Pulmonary artery endothelial cell (primary cell): ENCODE measurements around the gene PLEKHH1. TPM values are rescaled to one million over a fixed set of nuclear protein-coding genes. Genes with fewer than 3 reads are reported as not detected.

Source experiments
- DNase-seq: peaks from one replicate; pipeline ENCODE4 v3.0.0-alpha.2; 2011; ENCODE audit warnings: low read depth, low spot score
- total RNA-seq: library from RNA; depleted of rRNA; stranded (reverse); fragments of >200 nt; gene quantifications from 2 replicates; pipeline ENCODE4 v1.2.3, GENCODE V29; 2014

The PLEKHH1 gene
- total RNA-seq = 0.14 and 0.26 TPM in 2 replicates

DNA sequence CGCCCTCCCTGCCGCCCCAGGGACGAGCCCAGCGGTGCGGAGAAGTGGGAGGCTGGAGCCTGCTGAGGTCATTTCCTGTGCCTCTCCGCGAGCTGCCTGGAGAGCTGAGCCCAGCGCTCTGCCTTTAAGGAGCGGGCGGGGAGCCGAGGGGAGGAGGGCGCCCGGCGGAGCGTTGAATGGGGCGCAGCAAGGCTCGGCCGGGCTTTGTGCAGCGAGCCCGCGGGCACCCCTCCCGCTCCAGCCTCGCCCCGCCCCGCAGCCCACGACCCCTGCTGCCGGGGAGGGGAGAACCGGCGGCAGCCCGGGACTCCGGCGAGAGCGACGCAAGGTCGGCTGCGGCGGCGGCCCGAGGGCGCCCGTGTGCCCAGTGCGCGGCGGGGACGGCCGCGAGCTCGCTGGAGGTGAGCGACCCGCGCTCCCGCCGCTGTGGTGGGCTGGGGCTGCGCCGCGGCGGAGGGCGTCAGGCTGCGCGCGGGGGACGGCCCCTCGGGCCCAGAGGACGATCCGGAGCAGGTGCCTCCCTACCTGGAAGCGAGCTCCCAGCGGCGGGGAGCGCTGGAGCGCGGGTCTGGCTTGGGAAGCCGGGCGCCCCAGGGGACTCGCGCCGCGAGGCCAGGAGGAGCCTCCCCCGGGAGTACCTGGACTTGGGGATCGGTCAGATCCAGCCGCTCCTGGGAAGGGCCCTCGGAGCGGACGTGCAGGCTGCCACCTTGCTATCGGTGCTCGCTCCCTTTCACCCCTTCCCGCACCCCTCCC lies at the start of gene PLEKHH1:
Gene PLEKHH1 (plus strand): TSS at position 293 of the 756 bp plus-strand sequence. CDS start 8,578 bp downstream, outside the sequence.
- no peak for DNase-seq

DNA sequence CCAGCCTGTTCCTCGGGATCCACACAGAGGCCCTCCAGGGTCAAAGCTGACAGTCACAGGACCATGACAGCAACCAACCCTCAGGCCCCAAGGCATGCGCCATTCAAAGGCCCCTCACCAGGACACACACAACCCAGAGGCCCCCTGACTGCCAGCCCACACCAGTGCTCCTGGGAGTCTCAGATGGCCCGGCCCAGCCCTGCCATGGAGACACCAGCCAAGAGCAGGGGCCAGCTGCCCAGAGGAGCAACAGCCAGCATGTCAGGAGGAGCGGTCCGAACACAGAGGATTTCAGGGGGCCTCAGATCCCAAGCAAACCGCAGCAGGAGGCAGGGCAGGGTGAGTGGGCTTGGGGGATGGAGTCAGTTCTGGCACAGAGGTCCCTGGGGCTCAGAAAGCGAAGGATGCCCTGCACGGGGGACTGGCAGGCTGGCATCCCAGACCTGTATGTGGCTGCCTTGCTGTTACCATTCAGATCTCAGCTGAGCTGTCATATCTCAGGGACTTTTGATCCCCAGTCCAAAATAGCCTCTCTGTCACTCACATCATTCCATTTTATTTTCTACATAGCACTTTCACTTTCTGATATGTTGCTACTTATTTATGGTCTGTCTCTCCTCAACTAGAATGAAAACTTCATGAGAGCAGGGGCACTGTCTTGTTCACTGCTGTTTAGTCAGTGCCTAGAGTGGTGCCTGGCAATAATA lies 49.4 kb upstream of the PLEKHH1 start:
- DNase-seq = no peak

DNA sequence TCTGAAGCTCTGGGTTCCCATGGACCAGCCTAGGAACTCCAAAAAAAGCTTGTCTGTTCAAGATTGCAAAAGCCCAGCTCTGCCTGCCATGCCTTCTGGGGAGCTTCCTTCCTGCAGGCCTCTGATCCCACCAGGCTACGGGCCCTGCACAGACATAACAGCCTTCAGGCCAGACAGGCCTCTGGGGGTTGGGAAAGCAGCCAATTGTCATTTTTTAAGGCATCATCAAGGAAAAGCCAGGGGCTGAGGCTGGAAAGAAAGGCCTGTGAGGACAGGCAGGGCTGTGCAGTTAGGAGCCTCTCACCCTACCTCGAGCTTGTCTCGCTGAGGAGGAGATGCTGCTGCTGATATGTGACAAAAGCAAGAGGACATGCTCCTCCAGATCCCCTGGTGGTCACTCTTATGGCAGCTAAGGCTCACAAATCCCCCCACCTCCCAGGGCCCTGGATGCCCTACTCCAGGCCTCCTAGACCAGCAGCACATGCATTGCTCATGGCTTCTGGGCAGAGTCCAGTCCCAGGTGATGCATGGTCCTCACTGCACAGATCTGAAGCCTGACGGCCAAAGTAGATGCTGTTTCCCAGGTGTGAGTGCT lies 47.5 kb upstream of the PLEKHH1 start:
- DNase-seq = no peak

DNA sequence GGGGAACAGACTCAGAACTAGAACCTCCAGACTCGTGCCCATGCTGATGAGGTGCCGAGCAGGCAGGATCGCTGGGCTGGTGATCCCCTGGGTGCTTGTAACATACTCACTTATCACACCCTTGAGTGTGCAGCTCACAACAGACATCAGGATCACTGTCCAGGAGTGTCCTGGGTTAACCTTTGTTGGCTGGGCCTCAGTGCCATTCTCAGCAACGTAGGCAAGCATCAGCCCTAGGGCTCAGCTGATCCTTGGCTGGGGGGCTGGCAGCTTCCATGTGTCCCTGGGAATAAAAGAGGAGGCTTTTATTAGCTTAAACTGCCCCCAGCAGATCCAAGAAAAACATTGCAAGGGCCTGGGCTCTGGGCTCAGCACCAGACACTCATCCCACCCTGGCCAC lies 46.2 kb upstream of the PLEKHH1 start:
- no peak for DNase-seq

DNA sequence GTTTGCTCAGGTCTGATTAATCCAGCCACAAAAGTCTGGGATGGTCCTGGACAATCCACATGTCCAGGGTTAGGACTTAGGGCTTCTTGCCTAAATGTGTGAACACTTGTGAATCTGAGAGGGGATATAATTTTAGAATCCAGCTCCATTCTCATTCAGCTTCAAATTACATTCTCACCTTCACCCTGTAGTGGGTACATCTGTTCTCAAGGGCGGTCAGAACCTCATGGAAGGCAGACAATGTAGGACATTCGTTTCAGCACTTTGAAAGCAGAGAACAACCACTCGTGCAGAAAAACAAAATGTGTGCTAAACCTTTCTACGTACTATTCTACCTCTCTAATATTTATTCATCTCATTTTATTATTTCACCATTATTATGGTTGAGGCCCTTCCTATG lies 45.8 kb upstream of the PLEKHH1 start:
- no peak for DNase-seq

DNA sequence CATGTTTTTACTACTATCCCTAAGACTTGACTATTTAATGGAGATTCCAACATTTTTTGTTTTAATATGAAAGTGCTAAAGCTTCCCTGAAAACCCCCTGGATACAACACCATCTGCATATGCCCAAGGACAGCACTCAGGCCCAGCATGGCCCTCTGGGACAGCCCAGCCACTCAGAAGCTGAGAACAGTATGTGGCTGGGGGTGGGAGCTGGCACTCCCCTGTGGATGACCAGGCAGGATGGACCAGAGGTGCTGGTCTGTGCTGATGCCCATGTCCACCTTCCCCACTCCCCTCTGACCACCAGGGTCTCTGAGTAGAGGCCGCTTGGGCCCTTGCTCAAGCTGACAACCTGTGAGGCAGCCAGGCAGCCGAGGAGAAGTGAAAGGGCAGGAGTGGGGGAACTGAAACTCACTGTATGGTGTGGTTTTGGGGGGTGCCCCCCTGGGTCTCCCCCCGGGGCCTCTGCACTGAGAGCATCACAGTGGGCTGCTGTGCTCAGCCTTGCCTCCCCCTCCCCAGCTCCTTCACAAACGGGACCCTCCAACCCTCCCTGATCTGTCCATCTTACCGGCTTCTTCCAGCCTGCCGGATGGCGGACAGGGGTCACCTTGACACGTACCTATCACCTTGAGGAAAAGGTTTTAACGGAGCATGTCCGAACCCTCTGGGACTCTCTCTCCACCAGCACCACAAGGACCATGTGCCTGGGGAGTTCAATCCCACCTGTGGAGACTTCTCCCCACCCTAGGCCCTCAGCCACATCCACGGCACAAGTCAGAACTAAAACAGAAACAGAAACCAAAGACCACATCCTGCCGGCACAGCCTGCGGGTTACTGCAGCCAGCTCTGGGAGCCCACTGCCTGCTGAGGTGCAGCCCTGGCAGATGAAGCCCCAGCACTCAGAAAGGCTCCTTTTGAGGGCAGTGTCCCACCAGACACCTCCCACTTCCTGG lies 44.9 kb upstream of the PLEKHH1 start, which contains the start of gene TMEM229B:
Gene TMEM229B (minus strand): TSS at position 785 of the 957 bp plus-strand sequence. CDS start 14,798 bp downstream, outside the sequence.
- DNase-seq = no peak

DNA sequence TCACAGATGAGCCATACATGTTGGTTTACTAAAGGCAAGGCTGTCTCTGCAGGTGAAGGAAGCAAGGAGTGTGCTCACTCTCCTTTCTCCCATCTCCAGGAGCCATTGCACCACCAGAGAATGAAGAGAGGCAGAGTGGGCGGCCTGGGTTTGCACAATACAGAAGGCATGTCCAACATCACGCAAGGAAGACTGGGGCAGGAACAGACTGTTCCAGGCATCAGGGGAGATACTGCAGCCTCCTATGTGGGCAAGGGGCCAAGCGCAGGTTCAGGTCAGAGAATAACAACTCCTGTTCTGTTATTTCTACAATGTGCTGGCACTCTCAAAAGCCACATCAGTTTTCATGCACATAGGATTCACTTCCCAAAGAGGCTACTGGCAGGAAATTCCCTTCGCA lies 42.9 kb upstream of the PLEKHH1 start:
- no peak for DNase-seq

DNA sequence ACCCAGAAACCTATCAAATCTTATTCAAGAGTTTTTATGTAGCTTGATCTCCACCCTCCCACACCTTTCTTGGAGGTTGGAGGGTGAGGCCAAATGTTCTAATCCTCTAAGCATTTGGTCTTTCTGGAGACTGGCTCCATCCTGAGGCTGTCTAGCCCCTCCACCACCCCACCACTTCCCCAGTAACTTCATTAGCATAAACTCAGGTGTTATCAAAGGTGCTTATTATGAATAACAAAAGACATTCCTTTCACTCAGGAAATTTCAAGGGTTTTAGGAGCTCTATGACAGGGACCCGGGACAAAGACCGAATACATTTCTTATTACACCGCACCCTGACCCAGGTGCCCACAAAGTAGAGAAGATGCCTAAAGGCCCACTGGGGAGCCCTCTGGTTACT lies 41.8 kb upstream of the PLEKHH1 start:
- no peak for DNase-seq

DNA sequence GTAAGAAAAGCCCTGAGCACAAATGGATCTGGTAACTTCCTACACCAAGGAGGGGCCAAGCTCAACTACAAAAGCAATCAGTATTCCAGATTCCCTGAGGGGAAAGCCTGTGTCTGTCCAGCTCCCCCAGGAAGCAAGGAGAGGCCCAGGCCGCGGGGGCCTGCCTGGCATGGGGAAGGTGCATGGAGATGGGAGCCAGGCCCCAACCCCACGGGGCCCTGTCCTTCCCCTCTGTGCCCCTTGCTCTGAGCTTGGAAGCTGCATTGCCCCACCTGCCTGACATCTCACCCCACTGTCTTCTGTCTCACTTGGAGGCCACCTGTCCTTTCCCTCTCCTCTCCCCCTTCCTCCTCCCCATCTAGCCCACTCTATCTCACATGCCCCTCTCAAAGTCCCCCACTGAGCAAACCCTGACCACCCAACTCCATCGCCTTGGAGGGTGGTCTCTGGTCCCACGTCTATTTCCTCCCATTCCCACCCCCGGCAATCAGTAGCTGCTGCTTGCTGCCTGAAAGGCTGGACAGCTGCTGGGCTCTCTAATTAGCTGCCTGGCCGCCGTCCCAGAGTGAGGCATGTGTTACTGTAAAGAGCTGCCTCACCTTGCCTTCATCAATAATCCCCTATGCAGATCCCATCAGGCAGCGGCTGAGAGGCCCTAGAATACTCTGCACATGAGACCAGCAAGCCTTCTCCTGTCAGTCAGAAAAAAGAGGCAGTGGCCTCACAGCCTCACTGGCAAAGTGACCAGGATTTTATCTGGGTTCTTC lies 41.2 kb upstream of the PLEKHH1 start:
- DNase-seq = no peak

DNA sequence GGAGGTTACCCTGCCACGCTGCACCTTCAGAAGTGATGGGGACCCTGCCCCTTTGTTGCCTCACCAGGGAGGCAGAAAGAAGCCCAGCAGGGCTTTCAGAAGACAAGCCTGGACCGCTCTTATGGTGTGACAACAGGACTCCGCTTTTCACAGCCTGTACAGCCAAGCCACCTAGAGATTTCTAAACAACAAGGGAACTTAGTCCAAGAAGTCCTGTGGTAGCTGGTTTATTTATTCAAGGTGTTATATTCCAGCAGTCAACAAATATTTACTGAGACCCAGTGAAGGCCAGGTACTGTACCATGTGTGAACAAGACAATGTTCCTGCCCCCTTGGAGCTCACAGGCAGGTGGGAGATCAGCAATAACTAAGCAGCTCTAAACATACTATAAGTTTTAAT lies 40.6 kb upstream of the PLEKHH1 start:
- no peak for DNase-seq

DNA sequence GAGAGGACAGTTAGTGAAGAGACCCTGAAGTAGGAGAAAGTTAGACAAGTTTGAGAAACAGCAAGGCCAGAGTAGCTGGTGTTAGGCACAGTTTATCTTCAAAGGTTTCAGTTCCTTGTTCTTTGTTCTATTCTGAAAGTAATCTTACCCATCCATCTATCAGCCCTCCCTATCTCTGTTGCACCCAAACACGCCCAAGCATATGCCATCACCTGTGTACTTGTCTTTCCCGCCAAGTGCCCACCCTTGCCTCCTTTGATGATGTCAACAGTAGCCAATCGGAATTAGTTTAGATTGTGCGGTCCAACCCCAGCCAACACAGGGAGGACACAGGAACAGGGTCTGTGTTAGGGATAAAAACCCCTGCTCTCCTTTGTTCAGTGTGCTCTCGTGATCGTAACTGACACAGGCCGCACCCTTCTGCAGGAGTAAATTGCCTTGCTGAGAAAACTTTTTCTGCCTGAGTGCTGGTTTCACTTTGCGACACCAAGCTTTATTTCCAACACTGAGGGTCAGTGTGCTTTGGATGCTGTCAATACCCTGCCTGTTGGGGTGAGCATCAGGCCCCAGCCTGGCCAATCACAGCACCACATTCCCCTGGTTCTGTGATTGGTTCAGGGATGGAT lies 39.9 kb upstream of the PLEKHH1 start:
- no peak for DNase-seq

DNA sequence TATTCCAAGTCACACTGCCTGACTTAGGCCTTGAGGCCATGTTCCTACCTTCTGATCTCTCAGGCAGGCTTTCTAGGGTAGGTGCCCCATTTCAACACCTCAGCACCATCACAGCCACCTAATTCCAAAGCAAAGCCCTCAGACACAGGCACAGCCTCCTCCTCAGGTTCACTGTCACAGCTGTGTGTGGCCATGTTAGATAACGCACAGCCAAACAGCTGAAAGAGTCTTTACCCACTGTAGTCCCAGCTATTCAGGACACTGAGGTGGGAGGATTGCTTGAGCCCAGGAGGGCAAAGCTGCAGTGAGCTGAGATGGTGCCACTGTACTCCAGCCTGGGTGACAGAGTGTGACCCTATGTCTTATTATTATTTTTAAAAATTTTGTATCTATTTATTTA lies 37.3 kb upstream of the PLEKHH1 start:
- no peak for DNase-seq

DNA sequence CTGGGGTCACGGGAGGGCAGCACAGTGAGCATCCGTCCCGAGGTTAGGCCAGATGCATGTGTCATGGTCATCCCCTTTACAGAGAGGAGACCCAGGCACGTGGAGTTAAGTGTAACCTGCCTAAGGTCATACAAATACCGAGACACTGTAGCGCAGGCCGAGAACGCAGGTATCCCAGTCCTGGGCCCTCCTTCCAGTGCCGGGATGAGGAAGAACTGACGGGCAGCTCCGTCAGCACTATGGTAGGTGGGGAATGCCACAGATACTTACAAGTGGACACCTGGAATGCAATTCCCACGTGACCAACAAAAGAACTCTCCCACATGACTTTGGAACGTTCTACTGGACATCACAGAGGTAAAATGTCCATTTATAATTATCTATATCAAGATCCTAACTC lies 35.9 kb upstream of the PLEKHH1 start:
- DNase-seq = no peak

DNA sequence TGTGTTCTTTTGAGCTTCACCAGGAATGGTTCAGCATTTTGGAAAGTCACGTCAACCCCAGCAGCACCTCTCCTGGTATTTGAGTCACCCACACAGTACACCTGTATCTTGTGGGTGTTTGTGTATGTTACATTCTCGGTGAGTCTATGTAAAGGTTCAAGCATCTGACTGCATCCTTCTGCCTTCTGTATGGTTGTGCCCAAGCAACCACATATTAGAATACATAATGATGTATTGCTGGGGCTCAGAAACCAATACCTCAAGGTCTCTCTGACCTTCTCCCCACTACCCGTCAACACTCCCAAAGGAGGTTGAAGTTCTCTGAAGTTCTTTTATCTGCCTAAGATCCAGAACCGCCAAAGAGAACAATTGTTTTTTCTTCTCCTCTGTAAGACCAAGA lies 35.4 kb upstream of the PLEKHH1 start:
- DNase-seq = no peak

DNA sequence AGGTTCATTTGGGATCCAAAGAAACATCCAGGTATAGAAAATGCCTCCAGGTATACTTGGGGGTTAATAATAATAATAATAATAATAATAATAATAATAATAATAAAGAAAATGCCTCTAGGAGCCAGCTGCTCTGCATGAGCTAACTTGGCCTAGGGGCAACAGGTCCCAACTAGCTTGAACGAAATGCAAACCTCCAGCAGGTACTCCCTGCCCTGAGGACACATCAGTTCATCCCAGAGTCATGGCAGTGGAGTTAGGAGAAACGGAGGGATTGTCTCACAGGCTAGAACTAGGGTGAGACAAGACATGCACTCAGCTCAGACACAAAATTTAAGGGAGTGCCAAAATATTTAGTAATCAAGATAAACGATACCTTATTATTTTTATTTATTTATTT lies 32.1 kb upstream of the PLEKHH1 start:
- DNase-seq = no peak

DNA sequence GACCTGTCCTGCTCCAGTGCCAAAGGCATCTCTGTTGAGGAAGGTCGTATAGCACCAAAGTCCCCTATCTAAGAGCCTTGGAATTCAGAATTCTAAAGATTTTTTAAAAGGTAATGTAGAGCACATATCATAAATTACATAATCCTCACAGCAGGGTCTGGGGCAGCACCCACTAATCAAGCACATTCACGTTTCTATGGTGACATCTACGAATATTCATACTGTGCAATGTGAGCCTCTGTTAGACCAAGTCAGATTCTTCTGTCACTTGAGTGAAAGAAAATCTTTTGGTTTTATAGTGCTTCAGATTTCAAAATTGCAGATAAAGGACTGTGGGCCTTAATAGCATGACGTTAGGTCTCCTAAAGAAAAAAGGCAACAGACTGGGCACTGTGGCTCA lies 31.4 kb upstream of the PLEKHH1 start:
- no peak for DNase-seq

DNA sequence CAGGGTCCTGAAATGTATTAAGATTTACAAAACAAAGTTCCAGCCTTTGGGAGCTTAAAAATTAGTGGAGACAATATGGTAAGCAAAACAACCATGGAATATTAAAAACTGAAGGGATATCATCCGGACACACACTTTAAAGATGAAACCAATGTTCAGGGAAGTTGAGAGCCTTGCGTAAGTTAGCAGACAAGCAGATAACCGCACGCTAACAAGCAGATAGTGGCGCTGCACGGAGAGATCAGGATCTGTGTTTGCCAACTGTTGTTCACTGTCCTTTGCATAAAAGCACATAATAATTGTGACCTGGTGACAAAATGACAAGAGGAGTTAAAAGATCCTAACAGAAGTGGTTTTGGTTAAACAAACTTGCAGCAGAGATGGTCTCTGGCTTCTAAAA lies 30.2 kb upstream of the PLEKHH1 start:
- no peak for DNase-seq

DNA sequence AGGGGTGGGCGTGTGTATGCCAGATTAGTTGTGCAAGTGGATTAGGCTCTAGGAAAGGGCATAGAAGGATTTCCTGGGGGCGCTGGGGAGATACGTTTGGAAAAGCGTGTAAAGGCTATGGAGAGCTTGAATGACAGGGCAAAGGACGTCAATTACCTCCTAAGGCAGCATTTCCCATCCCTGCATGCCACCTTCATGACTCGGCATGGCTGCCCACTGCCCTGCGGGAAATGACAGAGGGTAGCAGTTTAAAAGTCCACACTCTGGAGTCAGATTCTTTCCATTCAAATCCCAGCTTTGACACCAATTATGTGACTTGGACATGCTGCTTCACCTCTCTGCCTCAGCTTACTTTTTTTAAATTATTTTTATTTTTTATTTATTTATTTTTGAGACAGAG lies 29.8 kb upstream of the PLEKHH1 start:
- no peak for DNase-seq

DNA sequence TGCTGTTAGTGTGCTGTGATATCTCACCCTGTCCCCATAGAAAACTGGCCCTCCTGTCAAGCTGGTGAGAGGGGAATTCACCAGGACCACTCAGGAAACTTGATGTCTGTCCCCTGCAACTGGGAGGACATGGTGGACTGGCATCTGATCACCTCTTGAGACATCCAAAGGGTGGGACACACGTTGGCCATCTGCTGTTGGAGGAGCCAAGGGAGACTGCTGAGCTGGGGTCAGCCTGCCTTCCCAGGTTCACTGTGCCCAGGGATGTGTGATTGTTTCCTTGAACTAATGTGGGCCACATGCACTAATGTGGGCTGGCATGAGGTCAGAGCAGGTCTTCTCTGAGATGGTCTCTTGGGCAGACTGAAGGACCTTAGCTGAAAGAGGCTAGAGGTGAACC lies 27.8 kb upstream of the PLEKHH1 start:
- no peak for DNase-seq

DNA sequence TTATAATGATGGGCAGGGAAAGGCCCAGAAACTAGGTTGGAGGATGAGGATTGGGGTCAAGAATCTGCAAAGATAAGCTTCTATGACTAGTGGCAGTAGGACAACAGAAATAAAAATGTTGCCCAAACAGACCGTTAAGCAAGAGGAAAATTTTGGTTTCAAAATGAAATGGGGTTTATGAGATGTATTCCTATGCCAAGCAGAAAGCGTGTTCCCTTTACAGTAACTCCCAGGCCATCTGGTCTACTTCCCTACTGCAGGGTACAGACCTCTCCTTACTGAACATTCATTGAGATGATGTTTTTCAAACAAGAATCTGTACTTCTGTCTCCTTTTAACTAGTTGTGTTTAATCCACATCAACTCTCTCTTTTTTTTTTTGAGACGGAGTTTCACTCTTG lies 24.1 kb upstream of the PLEKHH1 start:
- no peak for DNase-seq
